Stimulated activated CD8-positive, alpha-beta memory T cell treated with anti-CD3 and anti-CD28 coated beads, Interleukin-15, amount 100 ng/mL, for 1 hour (primary cell): ENCODE results near the gene CAMTA1.

Experiments
- DNase-seq: peaks from one replicate; pipeline ENCODE4 v3.0.0-alpha.2; 2020; ENCODE audit warnings: low read depth

Gene CAMTA1

GRCh38 chr1:6852136-6852890 is 67.1 kb downstream of the CAMTA1 start:
- DNase-seq = no peak

DNA sequence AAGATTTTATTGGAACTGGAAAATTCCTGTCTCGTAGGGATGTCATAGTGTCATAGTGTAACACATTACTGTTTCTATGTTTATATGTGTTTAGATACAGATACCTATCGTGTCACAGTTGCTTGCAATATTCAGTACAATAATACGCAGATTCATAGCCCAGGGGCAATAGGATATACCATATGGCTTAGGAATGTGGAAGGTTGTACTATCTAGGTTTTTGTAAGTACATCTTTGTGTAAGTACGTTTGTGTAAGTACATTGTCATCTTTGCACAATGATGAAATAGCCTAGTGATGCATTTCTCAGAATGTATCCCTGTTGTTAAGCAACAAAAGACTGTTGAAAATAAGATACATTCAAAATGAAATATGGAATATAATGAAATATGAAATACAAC is 68.9 kb downstream of the CAMTA1 start:
- DNase-seq = no peak

DNA sequence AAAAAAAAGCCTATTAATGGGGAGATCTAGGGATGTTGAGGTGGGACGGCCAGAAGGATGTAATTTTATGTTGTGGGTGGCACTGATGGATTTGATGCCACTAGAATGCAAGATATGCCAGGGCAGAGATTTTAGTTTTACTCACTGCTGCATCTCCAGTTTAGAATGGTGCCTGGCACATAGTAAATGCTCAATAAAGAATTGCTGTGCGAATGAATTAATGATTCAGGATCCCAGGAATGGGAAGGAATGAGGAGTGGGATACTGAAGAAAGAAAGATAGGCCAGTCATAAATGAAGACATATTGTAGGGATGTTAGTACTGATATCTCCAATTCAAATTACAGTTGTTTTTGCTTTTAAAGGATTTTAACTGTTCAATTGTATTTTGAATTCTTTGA is 72.6 kb downstream of the CAMTA1 start:
- DNase-seq = no peak

DNA sequence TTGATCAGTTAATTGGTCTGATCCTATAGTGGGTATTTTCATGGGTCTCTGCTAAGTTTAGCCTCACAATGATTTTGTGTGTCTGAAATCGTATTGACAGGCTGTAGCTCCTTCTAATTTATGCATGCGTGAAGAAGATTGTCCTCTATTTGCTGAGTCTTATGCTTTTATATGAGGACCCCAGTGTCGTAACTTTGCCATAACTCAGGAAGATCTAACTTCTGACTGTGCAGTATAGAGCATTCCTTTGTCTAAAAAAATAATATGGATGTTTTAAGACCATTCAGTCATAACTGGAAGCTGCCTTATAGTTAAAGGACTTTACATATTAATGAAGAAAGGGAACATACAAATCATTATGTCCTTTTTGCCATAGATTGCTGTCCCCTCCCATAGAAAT is 73.3 kb downstream of the CAMTA1 start:
- DNase-seq = no peak

DNA sequence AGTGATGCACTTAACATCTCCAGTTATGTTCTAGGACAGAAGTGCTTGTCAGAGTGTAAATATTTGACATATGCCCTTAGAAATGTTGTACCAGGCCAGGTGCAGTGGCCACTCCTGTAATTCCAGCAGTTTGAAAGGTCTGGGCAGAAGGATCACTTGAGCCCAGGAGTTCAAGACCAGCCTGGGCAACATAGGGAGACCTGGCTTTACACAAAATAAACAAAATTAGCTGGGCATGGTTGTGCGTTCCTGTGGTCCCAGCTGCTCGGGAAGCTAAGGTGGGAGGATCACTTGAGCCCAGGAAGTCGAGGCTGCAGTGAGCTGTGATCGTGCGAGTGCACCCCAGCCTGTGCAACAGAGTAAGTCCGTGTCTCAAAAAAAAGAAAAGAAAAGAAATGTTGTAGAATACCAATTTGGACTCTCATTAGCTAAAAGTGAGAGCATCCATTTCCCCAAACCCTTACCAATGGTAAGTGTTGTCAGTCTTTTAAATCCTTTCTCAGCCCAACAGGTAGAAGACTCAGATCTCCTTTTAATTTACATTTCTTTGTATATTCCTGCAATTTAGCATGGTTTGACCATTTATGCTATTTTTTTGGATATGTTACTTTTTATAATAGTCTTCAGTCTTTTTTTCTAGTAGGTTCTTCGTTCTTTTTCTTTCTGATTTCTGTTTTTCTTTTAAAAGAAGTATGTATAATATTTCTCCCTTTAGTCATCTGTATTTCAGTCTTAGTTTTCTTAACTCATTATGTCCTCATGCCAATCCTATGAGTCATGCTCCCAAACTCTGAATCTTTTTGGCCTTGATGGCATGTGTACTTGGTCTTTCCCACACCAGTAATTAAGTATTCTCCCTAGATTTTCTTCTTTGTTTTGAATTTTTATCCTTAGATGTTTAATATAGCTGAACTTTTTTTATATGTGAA is 74.4 kb downstream of the CAMTA1 start:
- no peak for DNase-seq

DNA sequence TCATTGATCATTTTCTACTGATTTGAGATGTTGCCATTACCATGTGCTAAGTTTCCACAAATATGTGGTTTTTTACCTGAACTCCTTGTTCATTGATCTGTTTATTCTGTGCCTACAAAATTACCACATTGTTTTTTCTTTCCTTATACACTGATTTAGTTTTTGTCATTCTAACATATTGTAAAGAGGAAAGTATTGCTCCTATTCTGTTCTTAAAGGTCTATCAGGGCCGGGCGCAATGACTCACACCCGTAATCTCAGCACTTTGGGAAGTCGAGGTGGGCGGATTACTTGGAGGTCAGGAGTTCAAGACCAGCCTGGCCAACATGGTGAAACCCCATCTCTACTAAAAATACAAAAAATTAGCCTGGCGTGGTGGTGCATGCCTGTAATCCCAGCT is 75.1 kb downstream of the CAMTA1 start:
- DNase-seq = no peak

GRCh38 chr1:6861075-6861724 is 75.9 kb downstream of the CAMTA1 start:
- no peak for DNase-seq

DNA sequence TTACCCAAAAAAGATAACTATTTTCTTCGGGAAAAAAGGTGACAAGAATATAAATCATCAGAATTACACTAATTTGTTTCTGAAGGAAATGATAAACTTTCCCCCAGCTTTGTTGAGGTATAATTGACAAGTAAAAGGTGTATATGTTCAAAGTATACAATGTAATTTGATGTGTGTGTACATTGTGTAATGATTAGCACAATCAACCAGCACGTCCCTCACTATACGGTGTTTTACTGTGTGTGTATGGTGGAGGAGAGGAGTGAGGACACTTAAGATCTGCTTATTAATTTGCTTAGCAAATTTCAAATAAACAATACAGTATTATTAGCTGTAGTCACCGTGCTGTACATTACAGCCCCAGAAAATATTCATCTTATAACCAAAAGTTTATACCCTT is 77.7 kb downstream of the CAMTA1 start:
- no peak for DNase-seq

GRCh38 chr1:6864166-6864565 is 78.9 kb downstream of the CAMTA1 start:
- no peak for DNase-seq

- DNase-seq = no peak
Observed at GRCh38 chr1:6866825-6867224, 81.6 kb downstream of the CAMTA1 start.

- no peak for DNase-seq
Observed at GRCh38 chr1:6867321-6867720, 82.1 kb downstream of the CAMTA1 start.

DNA sequence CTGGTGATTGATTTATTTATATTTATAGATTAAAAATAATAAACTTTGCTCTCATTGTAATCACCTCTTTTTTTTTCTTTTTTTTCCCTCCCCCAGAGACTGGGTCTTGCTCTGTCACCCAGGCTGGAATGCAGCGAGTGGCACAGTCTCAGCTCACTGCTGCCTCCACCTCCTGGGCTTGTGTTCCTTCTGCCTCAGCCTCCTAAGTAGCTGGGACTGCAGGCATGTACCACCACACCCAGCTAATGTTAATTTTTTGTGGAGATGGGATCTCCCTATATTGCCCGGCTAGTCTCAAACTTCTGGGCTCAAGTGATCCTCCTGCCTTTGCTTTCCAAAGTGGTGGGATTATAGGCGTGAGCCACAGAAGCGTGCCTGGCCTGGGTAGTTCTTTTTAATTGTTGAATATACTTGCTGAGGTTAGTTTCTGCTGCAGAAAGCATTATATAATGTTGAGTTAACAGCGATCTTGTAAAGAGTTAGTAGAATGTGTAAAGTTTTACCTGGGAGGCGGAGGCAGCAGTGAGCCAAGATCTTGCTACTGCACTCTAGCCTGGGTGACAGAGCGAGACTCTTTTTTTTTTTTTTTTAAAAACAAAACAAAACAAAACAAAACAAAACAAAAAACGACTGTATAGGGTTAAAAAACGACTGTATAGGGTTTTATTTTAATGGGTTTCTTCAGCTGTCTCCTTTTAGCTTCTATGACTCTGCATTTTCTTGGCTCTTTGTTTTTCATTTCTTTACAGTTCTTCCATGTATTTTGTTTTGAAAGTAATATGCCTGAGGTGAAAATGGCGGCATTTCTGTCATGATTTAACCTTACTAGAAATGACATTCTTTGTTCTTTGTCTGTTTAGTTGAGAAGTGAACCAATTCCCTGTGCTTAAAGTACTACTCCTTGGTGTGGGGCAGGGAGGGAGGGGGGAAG is 82.7 kb downstream of the CAMTA1 start:
- DNase-seq = no peak

DNA sequence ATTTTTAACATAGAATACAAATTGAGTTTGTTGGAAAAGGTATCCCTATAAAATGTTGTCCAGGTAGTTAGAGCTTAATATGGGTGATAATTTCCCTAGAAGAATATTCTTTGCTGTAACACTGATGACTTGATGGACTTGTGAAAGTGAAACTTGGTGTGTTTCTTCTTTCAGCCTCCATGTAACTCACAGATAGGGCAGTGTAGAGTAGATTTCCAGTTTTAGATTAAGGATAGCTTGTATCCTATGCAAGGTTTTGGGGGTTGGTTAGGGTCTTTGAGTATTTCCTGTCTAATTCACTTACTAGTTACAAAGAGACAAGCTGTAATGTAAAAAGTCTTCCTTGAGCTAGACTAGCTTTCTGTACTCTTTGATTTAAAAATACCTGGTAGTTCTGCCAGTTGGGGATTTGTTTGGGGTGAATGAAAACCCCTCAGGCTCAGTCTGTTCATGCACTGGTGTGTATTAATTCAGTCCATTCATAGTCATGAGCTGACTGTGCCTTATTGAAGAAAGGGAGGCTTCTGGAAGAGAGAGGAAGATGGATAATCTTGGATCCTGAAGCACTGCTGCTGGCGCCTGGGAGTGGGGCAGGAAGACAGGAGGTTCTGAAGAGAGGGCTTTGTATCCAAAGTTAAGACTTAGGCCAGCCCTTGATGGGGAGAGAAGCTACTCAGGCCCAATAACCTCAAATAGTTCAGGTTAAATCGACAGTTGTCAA is 83.6 kb downstream of the CAMTA1 start:
- DNase-seq = no peak

DNA sequence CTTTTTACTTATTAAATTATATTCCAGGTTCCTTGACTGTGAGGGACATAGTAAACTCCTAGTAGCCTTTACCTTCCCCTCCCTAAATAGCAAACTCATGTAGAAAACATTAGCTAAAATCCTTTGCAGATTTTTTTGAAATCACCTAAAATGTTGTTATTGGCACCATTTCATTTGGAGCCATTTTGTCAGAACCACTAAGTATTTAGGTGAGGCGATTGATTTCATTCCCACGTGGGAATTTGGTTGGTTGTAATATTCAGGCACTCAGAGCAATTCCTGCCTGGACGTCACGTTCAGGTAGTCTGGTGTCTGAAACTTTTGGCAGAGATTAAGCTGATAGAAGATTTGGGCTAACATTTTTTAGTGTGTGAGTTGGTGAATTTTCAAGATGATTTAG is 84.3 kb downstream of the CAMTA1 start:
- no peak for DNase-seq

GRCh38 chr1:6870086-6870485 is 84.8 kb downstream of the CAMTA1 start:
- no peak for DNase-seq

DNA sequence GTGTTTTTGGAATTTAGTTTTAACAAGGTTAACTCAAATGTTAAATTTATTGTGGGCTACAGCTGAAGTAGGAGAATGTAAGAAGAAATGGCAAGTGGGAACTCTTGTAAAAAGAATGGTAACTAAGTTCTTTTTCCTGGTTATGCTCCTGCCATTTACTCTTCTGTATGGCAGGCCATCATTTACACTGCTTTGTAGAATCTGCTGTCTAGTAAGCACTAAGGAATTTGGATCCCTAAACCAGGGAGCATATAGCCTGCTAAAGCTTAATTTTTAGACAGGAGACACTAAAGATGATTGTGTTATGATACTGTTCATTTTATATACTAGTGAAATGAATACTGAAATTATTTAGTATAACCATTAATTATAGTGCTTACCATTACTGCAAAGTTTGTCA is 85.3 kb downstream of the CAMTA1 start:
- no peak for DNase-seq

DNA sequence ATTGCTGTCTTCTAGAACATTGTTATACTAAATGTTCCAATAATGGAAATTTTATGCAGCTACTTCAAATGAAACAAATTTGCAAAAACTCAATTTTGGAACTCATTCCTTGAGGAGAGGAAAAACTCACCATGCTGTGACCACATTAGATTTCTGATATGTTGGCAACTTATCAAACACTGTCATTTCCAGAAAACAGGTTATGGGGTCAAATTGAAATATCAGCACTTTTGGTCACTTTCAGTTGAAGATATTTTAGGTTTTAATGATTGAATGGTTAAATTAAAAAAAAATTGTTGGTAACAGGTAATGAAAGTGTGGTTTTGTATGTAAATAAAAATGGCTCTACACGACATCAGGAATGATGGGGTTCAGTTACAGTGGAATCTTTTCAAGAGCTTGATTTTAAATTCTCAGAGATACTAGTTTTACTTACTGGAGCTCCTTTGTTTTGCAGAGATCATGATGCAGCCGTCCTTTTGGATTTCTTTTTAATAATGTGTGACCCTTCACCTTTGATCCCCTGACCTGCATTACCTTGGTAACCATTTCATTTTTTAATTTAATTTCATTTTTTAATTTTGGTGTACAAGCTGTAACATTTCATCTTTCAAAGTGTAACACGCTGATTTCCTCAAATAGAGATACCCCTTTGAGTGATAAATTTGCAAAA is 86.2 kb downstream of the CAMTA1 start:
- no peak for DNase-seq

- DNase-seq = no peak
Observed at GRCh38 chr1:6872573-6873261, 87.5 kb downstream of the CAMTA1 start.

GRCh38 chr1:6873298-6874015 is 88.2 kb downstream of the CAMTA1 start:
- DNase-seq = no peak
